Measurements from ENCODE around the gene DNAJC18.

DNAJC18 gene

GRCh38 chr5:139361835-139362429 lies 77.4 kb downstream of the DNAJC18 start:
- no peak for DNase-seq (ENCODE audit: low spot score)

- DNase-seq (ENCODE audit: low spot score), result no peak
Measured at GRCh38 chr5:139360384-139360783, 78.9 kb downstream of the DNAJC18 start.

All from LoVo (cell line).